Left lobe of liver (tissue), 2 donors: ENCODE measurements around the gene ZNF160. TPM values are rescaled to one million over a fixed set of nuclear protein-coding genes. Genes with fewer than 3 reads are reported as not detected.

Experiments
- ATAC-seq: fragments of 200-7000 bp; cut with Tn5 transposase; one replicate; pipeline ENCODE4 v1.9.1; 2020; ENCODE audit warnings: mild to moderate bottlenecking, moderate library complexity
- DNase-seq: peaks from one replicate; pipeline ENCODE4 v3.0.0-alpha.2; 2020; ENCODE audit warnings: low spot score
- total RNA-seq: library from RNA; stranded (reverse); gene quantifications from one replicate; pipeline ENCODE4 v1.2.1, GENCODE V29; 2021
- donor health status: DM: no; HTN: no; CAD: no; lungs with moderate emphysema.
- donor health status: DM: no; HTN: yes; CAD: no.

The ZNF160 gene
- total RNA-seq, 1 donor from 2014 or later: 8.8 TPM

- DNase-seq (no peak), ATAC-seq (no peak)
These were observed 8.3 kb downstream of the ZNF160 start for GRCh38 chr19:53094754-53095575.

DNA sequence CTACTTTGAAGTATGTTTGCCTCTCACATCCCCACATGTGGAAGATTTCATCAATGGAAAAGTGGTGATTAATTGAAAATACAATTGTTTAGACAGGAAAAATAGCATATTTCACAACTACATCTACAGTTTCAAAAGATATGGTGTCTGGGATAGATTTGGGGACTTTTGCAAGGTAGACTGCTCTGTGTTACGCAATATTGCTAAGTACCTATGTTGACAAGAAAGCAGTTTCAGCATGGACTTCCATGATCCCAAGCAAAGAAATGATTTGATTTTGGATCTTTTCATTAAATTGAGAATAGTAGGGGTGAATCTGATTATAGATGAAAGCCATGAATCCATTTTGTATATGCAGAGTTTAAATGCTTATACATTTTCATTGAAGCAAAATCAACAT lies 10.5 kb downstream of the ZNF160 start:
- DNase-seq (no peak), ATAC-seq (no peak)

- DNase-seq: no peak
- ATAC-seq: no peak
These were observed 11.6 kb downstream of the ZNF160 start for GRCh38 chr19:53091413-53092254.

DNA sequence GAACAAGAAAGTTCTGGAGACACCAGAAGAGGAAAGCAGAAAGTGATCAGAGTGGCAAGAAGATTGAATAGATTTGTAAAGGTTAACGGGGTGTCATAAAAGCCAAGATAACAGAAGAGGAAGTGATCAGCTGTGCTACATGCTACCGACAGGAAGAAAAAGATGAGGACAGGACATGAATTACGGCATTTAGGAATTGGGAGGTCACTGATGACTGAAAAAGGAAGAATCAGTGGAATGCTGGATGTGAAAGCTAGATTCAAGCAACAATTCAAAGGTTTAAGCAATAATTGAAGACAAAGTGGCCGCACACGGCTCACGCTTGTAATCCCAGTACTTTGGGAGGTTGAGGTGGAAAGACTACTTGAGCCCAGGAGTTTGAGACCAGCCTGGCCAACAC lies 15.1 kb downstream of the ZNF160 start:
- ATAC-seq: no peak

GRCh38 chr19:53086949-53087348 lies 16.3 kb downstream of the ZNF160 start:
- DNase-seq (peak; percentile 55), ATAC-seq (peak; percentile 73)

More for the DNA sequence above, 15.1 kb downstream of the ZNF160 start:
- no peak for DNase-seq

GRCh38 chr19:53085496-53085895 lies 17.7 kb downstream of the ZNF160 start:
- DNase-seq (no peak), ATAC-seq (no peak)

GRCh38 chr19:53082929-53083328 lies 20.3 kb downstream of the ZNF160 start:
- ATAC-seq: no peak
- DNase-seq: no peak

GRCh38 chr19:53079313-53079924 lies 23.8 kb downstream of the ZNF160 start:
- ATAC-seq: no peak
- DNase-seq: no peak

GRCh38 chr19:53078668-53079067 lies 24.6 kb downstream of the ZNF160 start:
- no peak for ATAC-seq
- DNase-seq: no peak

- no peak for DNase-seq
- peak; percentile 52 for ATAC-seq
These were observed 26.2 kb downstream of the ZNF160 start for GRCh38 chr19:53076984-53077383.

GRCh38 chr19:53068834-53069233 lies 34.4 kb downstream of the ZNF160 start:
- no peak for ATAC-seq
- no peak for DNase-seq

DNA sequence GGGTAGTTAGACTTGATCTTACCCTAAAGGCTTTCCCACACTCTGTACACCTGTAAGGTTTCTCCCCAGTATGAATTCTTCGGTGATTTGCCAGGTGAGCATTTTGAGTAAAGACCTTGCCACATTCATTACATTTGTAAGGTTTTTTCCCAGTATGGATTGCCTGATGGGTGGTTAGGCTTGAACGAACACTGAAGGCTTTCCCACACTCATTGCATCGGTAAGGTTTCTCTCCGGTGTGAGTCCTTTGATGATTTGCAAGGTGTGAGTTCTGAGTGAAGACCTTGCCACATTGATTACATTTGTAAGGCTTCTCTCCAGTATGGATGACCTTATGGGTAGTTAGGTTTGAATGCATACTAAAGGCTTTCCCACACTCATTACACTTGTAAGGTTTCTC lies 35.0 kb downstream of the ZNF160 start:
- no peak for DNase-seq
- no peak for ATAC-seq

DNA sequence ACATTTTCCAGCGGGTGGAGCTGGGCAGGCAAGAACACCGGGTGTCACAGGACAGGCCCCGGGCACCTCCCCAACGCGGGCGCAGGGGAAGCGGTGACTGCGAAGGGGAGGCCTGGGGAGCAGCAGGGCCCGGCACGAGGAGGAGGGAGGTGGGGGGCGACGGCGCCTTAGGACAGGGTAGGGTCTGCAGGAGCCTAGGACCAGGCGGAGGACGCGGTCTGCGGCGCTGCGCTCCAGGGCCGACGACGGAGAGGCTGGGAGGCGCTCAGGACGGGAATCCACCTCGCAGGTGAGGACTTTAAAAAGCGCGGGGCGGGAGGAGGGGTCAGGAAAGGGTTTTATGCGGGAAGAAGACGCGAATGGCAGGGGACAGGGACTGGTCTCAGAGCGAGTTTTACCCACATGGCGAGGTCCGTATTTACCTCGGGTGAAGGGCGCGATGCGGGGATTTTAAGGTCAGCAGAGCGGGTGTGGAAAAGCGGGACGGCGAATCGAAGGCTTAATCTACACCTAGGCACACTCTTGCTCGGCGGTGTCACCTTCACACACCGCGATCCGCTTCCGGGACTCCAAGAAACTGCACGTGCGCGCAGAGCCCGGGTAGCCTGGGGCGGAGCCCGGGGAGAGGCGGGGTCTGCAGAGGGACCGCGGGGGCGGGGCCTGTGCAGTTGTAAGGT lies 45.2 kb downstream of the ZNF160 start:
- ATAC-seq (no peak), DNase-seq (no peak)

GRCh38 chr19:53055117-53055516 lies 48.1 kb downstream of the ZNF160 start:
- ATAC-seq: no peak
- no peak for DNase-seq

- no peak for DNase-seq
- ATAC-seq: no peak
These were observed 55.8 kb downstream of the ZNF160 start for GRCh38 chr19:53047379-53047778.

- no peak for DNase-seq
These were observed 57.7 kb downstream of the ZNF160 start for GRCh38 chr19:53045536-53045935.

GRCh38 chr19:53041366-53041765 lies 61.9 kb downstream of the ZNF160 start:
- no peak for ATAC-seq
- no peak for DNase-seq

More at GRCh38 chr19:53045536-53045935, 57.7 kb downstream of the ZNF160 start:
- no peak for ATAC-seq

DNA sequence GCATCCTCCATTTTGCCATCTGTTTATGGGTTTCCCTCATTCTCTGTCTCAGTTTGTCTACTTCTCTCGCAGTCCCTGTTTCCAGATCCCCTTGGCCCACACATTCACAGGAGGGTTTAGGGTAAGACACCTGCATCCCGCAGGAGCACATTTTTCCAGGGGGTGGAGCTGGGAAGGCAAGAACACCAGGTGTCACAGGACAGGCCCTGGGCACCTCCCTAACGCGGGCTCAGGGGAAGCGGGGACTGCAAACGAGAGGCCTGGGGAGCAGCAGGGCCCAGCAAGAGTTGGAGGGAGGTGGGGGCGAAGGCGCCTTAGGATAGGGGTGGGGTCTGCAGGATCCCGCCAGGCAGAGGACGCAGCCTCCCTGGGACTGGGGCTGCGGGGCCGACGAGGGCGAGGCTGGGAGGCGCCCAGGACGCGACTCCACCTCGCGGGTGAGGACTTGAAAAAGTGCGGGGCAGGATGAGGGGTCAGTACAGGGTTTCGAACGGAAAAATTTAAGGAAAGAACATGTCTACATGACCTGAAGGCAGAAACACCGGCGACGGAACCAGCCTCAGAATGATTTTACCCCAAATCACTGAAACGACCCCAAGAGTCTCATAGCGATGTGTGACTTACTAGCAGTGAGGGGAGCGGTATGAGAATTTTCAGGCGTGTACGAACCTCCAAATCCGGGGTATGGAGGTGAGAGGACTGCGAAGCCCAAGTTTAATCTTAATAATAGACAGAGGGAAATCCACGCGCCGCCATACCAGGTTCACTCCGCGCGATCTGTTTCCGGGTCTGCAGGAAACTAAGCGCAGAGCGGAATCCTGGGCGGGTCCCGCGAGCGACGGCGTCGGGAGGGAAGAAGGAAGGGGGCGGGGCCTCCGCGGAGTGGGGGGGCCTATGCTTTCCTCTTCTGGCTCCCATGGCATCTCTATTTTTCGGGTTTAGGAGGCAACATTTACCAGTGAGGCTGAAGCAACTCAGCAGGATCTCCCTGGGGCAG lies 65.8 kb downstream of the ZNF160 start:
- ATAC-seq: no peak
- no peak for DNase-seq

GRCh38 chr19:53034948-53035675 lies 68.1 kb downstream of the ZNF160 start:
- DNase-seq (no peak), ATAC-seq (no peak)
